HepG2 (cell line): ENCODE results near the gene KIAA1217.

ENCODE experiments used
- ATF3 ChIP-seq: sonication (generic); formaldehyde crosslinking; IDR thresholded peaks from 2 replicates; pipeline ENCODE4 v1.4.0; 2020; ENCODE audit warnings: missing genetic modification reagents
- CAMTA2 ChIP-seq: sonication (generic); formaldehyde crosslinking; IDR thresholded peaks from 2 replicates; pipeline ENCODE4 v1.4.0; 2020; ENCODE audit warnings: mild to moderate bottlenecking, missing genetic modification reagents, borderline replicate concordance
- CCAR2 ChIP-seq: fragments of 200-400 bp; formaldehyde crosslinking; optimal IDR thresholded peaks from 2 replicates; pipeline ENCODE3; 2018; ENCODE audit warnings: low read depth, mild to moderate bottlenecking, low read length, moderate library complexity
- CREB1 ChIP-seq, 2 experiments: fragments of 450-650 bp in 1 of 2; IDR thresholded peaks; 2 replicates each; pipeline ENCODE4 v1.6.1; 2016 to 2017; ENCODE audit warnings: control low read depth in 1 of 2, mild to moderate bottlenecking in 1 of 2, missing compliant biosample characterization in 1 of 2, missing genetic modification characterization in 1 of 2
- EP300 ChIP-seq, 3 experiments: sonication (generic) in 1 of 3; formaldehyde crosslinking in 1 of 3; IDR thresholded peaks; 2 replicates each; pipeline versions ENCODE4 v1.5.1 to v1.6.1; 2011 to 2020; ENCODE audit warnings: low read depth in 2 of 3, low read length in 2 of 3, borderline replicate concordance in 1 of 3, improper control_type of control experiment in 1 of 3, mild to moderate bottlenecking in 1 of 3, missing genetic modification reagents in 1 of 3, moderate library complexity in 1 of 3
- POLR2A ChIP-seq, 2 experiments: IDR thresholded peaks; 2 replicates each; pipeline ENCODE4 v1.6.1; 2011; ENCODE audit warnings: low read depth in 2 of 2, low read length in 2 of 2, mild to moderate bottlenecking in 1 of 2, moderate library complexity in 1 of 2; ENCODE audit not compliant: insufficient read depth in 1 of 2
- PREB ChIP-seq: sonication (generic); formaldehyde crosslinking; IDR thresholded peaks from 2 replicates; pipeline ENCODE4 v1.4.0; 2020; ENCODE audit warnings: missing genetic modification reagents
- RAD21 ChIP-seq: fragments of 450-650 bp; formaldehyde crosslinking; IDR thresholded peaks from 2 replicates; pipeline ENCODE4 v1.5.0; 2020; ENCODE audit warnings: mild to moderate bottlenecking
- STAT5B ChIP-seq: sonication (generic); formaldehyde crosslinking; IDR thresholded peaks from 2 replicates; pipeline ENCODE4 v1.4.0; 2020; ENCODE audit warnings: missing genetic modification reagents
- ZNF740 ChIP-seq: sonication (generic); formaldehyde crosslinking; IDR thresholded peaks from 2 replicates; pipeline ENCODE4 v1.4.0; 2020; ENCODE audit warnings: missing genetic modification reagents
- TF ChIP-seq, protein P1 (sequence below): sonication (generic); formaldehyde crosslinking; IDR thresholded peaks from 2 replicates; pipeline ENCODE4 v1.5.0; 2020; ENCODE audit warnings: mild to moderate bottlenecking, missing genetic modification reagents, moderate library complexity

- TF ChIP-seq CREB1 (IDR thresholded peaks at IDR 0.05) = no peak
- no peak for TF ChIP-seq CREB1 (CRISPR knock-in tag; IDR thresholded peaks at IDR 0.05)
- TF ChIP-seq, protein P1, sequence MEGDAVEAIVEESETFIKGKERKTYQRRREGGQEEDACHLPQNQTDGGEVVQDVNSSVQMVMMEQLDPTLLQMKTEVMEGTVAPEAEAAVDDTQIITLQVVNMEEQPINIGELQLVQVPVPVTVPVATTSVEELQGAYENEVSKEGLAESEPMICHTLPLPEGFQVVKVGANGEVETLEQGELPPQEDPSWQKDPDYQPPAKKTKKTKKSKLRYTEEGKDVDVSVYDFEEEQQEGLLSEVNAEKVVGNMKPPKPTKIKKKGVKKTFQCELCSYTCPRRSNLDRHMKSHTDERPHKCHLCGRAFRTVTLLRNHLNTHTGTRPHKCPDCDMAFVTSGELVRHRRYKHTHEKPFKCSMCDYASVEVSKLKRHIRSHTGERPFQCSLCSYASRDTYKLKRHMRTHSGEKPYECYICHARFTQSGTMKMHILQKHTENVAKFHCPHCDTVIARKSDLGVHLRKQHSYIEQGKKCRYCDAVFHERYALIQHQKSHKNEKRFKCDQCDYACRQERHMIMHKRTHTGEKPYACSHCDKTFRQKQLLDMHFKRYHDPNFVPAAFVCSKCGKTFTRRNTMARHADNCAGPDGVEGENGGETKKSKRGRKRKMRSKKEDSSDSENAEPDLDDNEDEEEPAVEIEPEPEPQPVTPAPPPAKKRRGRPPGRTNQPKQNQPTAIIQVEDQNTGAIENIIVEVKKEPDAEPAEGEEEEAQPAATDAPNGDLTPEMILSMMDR (CRISPR knock-in tag) = no peak
- TF ChIP-seq CAMTA2 (CRISPR knock-in tag) = no peak
- TF ChIP-seq STAT5B (CRISPR knock-in tag) = no peak
- TF ChIP-seq EP300 (IDR thresholded peaks at IDR 0.05; ENCODE audit: low read depth in 2 of 2, low read length in 2 of 2) = no peak
- no peak for TF ChIP-seq EP300 (CRISPR knock-in tag; IDR thresholded peaks at IDR 0.05; ENCODE audit: borderline replicate concordance)
- no peak for TF ChIP-seq CCAR2
- no peak for TF ChIP-seq POLR2A (IDR thresholded peaks at IDR 0.05; ENCODE audit: insufficient read depth in 1 of 2, low read depth in 2 of 2, low read length in 2 of 2)
- TF ChIP-seq ATF3 (CRISPR knock-in tag) = no peak
- no peak for TF ChIP-seq PREB (CRISPR knock-in tag)
- no peak for TF ChIP-seq ZNF740 (CRISPR knock-in tag)
- TF ChIP-seq RAD21 (CRISPR knock-in tag) = no peak
Measured at GRCh38 chr10:24255115-24255880, 46.4 kb downstream of the KIAA1217 start.
